Measurements from ENCODE around the gene SYNM. TPM values are rescaled to one million over a fixed set of nuclear protein-coding genes. Genes with fewer than 3 reads are reported as not detected.

Gene SYNM
- total and polyA plus RNA-seq, 2 experiments from 2014 or later = 0.74 to 3.5 TPM

DNA sequence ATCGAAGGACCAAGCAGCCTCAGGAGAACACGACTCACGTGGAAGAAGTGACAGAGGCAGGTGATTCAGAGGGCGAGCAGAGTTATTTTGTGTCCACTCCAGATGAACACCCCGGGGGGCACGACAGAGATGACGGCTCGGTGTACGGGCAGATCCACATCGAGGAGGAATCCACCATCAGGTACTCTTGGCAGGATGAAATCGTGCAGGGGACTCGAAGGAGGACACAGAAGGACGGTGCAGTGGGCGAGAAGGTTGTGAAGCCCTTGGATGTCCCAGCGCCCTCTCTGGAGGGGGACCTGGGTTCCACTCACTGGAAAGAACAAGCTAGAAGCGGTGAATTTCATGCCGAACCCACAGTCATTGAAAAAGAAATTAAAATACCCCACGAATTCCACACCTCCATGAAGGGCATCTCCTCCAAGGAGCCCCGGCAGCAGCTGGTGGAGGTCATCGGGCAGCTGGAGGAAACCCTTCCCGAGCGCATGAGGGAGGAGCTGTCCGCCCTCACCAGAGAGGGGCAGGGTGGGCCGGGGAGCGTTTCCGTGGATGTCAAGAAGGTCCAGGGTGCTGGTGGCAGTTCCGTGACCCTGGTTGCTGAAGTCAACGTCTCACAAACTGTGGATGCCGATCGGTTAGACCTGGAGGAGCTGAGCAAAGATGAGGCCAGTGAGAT lies 26.0 kb downstream of the SYNM start (continued):
- TF ChIP-seq, protein P1, sequence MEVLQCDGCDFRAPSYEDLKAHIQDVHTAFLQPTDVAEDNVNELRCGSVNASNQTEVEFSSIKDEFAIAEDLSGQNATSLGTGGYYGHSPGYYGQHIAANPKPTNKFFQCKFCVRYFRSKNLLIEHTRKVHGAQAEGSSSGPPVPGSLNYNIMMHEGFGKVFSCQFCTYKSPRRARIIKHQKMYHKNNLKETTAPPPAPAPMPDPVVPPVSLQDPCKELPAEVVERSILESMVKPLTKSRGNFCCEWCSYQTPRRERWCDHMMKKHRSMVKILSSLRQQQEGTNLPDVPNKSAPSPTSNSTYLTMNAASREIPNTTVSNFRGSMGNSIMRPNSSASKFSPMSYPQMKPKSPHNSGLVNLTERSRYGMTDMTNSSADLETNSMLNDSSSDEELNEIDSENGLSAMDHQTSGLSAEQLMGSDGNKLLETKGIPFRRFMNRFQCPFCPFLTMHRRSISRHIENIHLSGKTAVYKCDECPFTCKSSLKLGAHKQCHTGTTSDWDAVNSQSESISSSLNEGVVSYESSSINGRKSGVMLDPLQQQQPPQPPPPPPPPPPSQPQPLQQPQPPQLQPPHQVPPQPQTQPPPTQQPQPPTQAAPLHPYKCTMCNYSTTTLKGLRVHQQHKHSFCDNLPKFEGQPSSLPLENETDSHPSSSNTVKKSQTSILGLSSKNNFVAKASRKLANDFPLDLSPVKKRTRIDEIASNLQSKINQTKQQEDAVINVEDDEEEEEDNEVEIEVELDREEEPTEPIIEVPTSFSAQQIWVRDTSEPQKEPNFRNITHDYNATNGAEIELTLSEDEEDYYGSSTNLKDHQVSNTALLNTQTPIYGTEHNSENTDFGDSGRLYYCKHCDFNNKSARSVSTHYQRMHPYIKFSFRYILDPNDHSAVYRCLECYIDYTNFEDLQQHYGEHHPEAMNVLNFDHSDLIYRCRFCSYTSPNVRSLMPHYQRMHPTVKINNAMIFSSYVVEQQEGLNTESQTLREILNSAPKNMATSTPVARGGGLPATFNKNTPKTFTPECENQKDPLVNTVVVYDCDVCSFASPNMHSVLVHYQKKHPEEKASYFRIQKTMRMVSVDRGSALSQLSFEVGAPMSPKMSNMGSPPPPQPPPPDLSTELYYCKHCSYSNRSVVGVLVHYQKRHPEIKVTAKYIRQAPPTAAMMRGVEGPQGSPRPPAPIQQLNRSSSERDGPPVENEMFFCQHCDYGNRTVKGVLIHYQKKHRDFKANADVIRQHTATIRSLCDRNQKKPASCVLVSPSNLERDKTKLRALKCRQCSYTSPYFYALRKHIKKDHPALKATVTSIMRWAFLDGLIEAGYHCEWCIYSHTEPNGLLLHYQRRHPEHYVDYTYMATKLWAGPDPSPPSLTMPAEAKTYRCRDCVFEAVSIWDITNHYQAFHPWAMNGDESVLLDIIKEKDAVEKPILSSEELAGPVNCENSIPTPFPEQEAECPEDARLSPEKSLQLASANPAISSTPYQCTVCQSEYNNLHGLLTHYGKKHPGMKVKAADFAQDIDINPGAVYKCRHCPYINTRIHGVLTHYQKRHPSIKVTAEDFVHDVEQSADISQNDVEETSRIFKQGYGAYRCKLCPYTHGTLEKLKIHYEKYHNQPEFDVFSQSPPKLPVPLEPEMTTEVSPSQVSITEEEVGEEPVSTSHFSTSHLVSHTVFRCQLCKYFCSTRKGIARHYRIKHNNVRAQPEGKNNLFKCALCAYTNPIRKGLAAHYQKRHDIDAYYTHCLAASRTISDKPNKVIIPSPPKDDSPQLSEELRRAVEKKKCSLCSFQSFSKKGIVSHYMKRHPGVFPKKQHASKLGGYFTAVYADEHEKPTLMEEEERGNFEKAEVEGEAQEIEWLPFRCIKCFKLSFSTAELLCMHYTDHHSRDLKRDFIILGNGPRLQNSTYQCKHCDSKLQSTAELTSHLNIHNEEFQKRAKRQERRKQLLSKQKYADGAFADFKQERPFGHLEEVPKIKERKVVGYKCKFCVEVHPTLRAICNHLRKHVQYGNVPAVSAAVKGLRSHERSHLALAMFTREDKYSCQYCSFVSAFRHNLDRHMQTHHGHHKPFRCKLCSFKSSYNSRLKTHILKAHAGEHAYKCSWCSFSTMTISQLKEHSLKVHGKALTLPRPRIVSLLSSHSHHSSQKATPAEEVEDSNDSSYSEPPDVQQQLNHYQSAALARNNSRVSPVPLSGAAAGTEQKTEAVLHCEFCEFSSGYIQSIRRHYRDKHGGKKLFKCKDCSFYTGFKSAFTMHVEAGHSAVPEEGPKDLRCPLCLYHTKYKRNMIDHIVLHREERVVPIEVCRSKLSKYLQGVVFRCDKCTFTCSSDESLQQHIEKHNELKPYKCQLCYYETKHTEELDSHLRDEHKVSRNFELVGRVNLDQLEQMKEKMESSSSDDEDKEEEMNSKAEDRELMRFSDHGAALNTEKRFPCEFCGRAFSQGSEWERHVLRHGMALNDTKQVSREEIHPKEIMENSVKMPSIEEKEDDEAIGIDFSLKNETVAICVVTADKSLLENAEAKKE (CRISPR knock-in tag; IDR thresholded peaks at IDR 0.05) = no peak
- TF ChIP-seq NANOG (IDR thresholded peaks at IDR 0.05; ENCODE audit: borderline replicate concordance) (no peak), CREB1 (CRISPR knock-in tag; IDR thresholded peaks at IDR 0.05; ENCODE audit: low read depth) (no peak), POLR2AphosphoS5 (IDR thresholded peaks at IDR 0.05; ENCODE audit: low read depth) (no peak), ZNF114 (CRISPR knock-in tag; IDR thresholded peaks at IDR 0.05) (no peak), EZH2 (IDR thresholded peaks at IDR 0.05; ENCODE audit: low read depth, unreplicated experiment) (no peak), STAT1 (IDR thresholded peaks at IDR 0.05; ENCODE audit: unreplicated experiment) (no peak)
- TF ChIP-seq, protein P2, sequence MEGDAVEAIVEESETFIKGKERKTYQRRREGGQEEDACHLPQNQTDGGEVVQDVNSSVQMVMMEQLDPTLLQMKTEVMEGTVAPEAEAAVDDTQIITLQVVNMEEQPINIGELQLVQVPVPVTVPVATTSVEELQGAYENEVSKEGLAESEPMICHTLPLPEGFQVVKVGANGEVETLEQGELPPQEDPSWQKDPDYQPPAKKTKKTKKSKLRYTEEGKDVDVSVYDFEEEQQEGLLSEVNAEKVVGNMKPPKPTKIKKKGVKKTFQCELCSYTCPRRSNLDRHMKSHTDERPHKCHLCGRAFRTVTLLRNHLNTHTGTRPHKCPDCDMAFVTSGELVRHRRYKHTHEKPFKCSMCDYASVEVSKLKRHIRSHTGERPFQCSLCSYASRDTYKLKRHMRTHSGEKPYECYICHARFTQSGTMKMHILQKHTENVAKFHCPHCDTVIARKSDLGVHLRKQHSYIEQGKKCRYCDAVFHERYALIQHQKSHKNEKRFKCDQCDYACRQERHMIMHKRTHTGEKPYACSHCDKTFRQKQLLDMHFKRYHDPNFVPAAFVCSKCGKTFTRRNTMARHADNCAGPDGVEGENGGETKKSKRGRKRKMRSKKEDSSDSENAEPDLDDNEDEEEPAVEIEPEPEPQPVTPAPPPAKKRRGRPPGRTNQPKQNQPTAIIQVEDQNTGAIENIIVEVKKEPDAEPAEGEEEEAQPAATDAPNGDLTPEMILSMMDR (conservative IDR thresholded peaks at IDR 0.05; ENCODE audit: low read depth in 2 of 2) = no peak
